Nephron progenitor cell (in vitro differentiated cells): Measurements from ENCODE around the gene CHPF2.

Experiments used
- DNase-seq: peaks from one replicate; pipeline ENCODE4 v3.0.0; 2021
- H3K27ac Mint-ChIP-seq: 2 replicates; pipeline ENCODE4 v1.8.0; 2021; ENCODE audit warnings: mild to moderate bottlenecking, moderate library complexity, mixed read lengths
- H3K27me3 Mint-ChIP-seq: 2 replicates; pipeline ENCODE4 v1.8.0; 2021; ENCODE audit warnings: mild to moderate bottlenecking, low read depth, mixed read lengths; ENCODE audit not compliant: poor library complexity
- H3K36me3 Mint-ChIP-seq: 2 replicates; pipeline ENCODE4 v1.8.0; 2021; ENCODE audit warnings: low read depth, mixed read lengths
- H3K4me1 Mint-ChIP-seq: 2 replicates; pipeline ENCODE4 v1.8.0; 2021; ENCODE audit warnings: mixed read lengths
- H3K4me3 Mint-ChIP-seq: 2 replicates; pipeline ENCODE4 v1.8.0; 2021; ENCODE audit warnings: mild to moderate bottlenecking, moderate library complexity, mixed read lengths
- H3K9me3 Mint-ChIP-seq: 2 replicates; pipeline ENCODE4 v1.8.0; 2021; ENCODE audit warnings: mild to moderate bottlenecking, moderate library complexity, mixed read lengths
- CTCF ChIP-seq: fragments of 200-600 bp; sonication (generic); IDR thresholded peaks from 2 replicates; pipeline ENCODE4 v1.5.0; 2021; ENCODE audit warnings: antibody characterized with exemption

Gene CHPF2

DNA sequence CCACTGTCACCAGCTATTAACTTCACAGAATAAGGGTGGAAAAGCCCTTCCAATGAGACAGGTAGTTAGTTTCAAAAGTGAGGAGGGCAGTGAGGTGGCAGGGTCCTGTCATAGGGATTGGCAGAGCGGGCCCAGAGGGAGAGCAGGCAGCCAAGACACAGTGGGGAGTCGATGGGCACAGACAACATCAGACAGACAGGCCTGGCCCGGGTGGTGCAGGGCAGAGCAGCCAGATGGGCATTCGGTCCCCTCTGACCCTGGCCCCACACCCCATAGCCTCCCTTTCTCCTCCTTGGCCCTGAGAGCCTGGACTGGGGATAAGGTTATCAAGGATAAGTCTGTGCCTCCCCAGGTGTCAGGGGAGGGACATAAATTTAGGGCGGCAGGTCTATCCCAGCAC lies 47.6 kb downstream of the CHPF2 start:
- no peak for TF ChIP-seq CTCF
- no peaks in the 10 kb centered on the region for H3K36me3 Mint-ChIP-seq
- no peak overlapping the region for H3K27ac Mint-ChIP-seq
- no peak for DNase-seq
- H3K4me1 Mint-ChIP-seq = peaks cover 17% of the 10 kb centered on the region
- H3K27me3 Mint-ChIP-seq = peaks cover 76% of the 10 kb centered on the region
- no peak overlapping the region for H3K4me3 Mint-ChIP-seq
- peaks cover 7% of the 10 kb centered on the region for H3K9me3 Mint-ChIP-seq

DNA sequence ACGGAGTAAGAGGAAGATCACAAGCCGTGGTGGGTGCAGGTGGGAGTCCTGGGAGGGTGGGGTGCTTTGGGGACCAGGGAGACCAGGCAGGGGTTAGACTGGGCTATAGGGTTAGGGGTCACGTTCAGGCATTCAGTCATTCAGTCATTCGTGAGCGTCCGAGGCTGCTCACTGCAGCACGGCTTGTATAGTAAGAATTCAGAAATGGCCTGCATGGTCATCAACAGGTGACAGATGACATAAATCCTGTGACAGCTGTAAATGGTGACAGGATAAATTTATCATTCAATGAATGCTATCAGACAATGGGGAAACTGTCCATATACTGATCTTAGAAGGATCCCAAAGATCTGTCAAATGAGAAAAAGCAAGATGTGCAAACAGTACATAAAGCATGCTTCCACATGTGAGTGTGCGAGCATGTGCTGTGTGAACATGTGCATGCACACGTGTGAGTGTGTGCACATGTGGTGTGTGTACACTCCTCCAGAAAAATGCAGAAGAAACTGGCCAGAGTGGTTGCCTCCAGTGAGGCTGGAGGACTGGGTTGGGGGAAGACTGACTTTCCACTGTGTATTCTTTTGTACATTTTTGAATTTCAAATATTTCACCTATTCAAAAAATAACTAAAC lies 48.2 kb downstream of the CHPF2 start:
- H3K4me1 Mint-ChIP-seq = peaks cover 17% of the 10 kb centered on the region
- no peak for TF ChIP-seq CTCF
- H3K27me3 Mint-ChIP-seq = peaks cover 71% of the 10 kb centered on the region
- peaks cover 7% of the 10 kb centered on the region for H3K9me3 Mint-ChIP-seq
- no peak overlapping the region for H3K4me3 Mint-ChIP-seq
- no peak for DNase-seq
- H3K27ac Mint-ChIP-seq = no peak overlapping the region
- no peaks in the 10 kb centered on the region for H3K36me3 Mint-ChIP-seq

DNA sequence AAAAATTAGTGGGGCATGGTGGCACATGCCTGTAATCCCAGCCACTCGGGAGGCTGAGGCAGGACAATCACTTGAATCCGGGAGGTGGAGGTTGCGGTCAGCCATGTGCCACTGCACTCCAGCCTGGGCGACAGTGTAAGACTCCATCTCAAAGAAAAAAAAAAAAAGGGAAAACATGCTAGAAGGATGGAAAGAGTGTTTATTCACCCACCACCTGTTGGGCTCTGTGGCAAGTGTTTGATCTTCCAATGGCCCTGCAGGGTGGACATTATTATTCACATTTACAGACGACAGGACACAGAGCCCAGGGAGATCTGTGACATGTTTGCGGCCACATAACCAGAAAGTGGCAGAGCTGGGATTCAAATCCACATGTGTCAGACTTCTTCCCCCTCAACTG lies 49.4 kb downstream of the CHPF2 start:
- Mint-ChIP-seq H3K27ac (no peak overlapping the region), H3K9me3 (peaks cover 7% of the 10 kb centered on the region), H3K27me3 (peaks cover 59% of the 10 kb centered on the region), H3K4me1 (peaks cover 17% of the 10 kb centered on the region), H3K4me3 (no peak overlapping the region), H3K36me3 (no peaks in the 10 kb centered on the region)
- no peak for DNase-seq
- TF ChIP-seq CTCF = no peak

DNA sequence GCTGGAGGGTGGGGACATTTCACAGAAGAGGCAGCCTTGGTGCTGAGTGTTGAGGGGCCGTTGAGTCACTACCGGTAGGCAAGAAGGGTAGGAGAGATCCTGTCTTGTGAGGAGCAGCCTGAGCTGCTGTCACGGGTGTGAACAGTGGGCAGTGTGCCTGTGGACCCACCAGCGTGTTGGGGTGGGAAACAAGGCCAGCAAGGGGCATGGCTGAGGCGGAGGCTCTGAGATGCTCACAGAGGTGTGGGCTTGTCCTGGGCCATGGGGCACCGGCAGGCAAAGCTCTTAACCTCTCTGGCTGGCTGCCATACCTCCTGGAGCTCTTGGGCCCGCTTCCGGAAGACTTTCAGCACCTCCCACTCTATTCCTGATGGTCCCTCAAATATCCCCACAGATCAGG lies 49.8 kb downstream of the CHPF2 start:
- no peak for DNase-seq

GRCh38 chr7:151283302-151283701 lies 51.0 kb downstream of the CHPF2 start:
- no peak for TF ChIP-seq CTCF
- no peaks in the 10 kb centered on the region for H3K36me3 Mint-ChIP-seq
- no peak overlapping the region for H3K27ac Mint-ChIP-seq
- H3K4me1 Mint-ChIP-seq = peaks cover 11% of the 10 kb centered on the region
- no peak for DNase-seq
- no peak overlapping the region for H3K4me3 Mint-ChIP-seq
- peaks cover 14% of the 10 kb centered on the region for H3K9me3 Mint-ChIP-seq
- peaks cover 44% of the 10 kb centered on the region for H3K27me3 Mint-ChIP-seq

More for the DNA sequence above, 49.8 kb downstream of the CHPF2 start:
- no peak for TF ChIP-seq CTCF
- Mint-ChIP-seq H3K4me3 (no peak overlapping the region), H3K27me3 (peaks cover 56% of the 10 kb centered on the region), H3K27ac (no peak overlapping the region), H3K36me3 (no peaks in the 10 kb centered on the region), H3K9me3 (peaks cover 10% of the 10 kb centered on the region), H3K4me1 (peaks cover 16% of the 10 kb centered on the region)

- TF ChIP-seq CTCF = no peak
- DNase-seq = no peak
- H3K27ac Mint-ChIP-seq = no peak overlapping the region
- H3K27me3 Mint-ChIP-seq = peaks cover 26% of the 10 kb centered on the region
- H3K36me3 Mint-ChIP-seq = no peaks in the 10 kb centered on the region
- H3K4me3 Mint-ChIP-seq = no peak overlapping the region
- peaks cover 14% of the 10 kb centered on the region for H3K9me3 Mint-ChIP-seq
- no peaks in the 10 kb centered on the region for H3K4me1 Mint-ChIP-seq
These were observed 53.9 kb downstream of the CHPF2 start for GRCh38 chr7:151286148-151286547.
